ENCODE measurements around the gene WNT11. TPM values are rescaled to one million over a fixed set of nuclear protein-coding genes. Genes with fewer than 3 reads are reported as not detected.
A peak's percentile ranks its signal among the peaks of the same experiment; 100 is the strongest.

Gene WNT11
- total RNA-seq, 1 experiment from 2014 or later = not detected

DNA sequence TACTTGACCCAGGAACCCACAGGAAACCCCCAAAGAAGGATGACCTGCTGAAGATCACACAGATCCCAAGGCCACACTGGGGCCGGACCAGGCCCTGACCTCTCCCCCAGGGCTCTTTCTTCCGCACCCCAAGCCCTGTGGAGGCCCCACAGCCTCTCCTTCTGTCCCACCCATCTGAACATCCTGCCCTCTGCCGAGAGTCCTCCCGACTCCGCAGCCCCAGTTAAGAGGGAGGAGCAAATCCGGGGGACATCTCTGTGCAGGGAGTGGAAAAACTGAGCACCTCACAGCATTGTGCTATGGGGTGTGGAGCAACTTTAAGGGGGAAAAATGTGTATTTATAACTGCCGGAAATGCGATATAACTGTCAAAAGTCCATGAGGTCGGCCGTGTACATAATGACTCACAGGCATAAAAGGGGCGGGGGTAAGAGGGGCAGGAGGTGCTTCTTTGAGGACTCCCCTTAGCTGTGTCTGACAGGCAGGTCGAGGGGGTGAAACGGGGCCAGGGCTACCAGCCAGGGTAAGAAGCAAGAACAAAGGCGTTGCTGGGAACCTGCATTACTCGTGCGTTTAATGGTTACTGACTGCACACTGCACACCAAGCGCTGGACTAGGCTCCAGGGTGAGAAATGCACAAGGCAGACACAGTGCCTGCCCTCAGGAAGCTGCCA is 57.2 kb downstream of the WNT11 start:
- no peak overlapping the region for H3K9ac ChIP-seq (ENCODE audit: extremely low read depth, insufficient read length, low read length)
- no peak overlapping the region for H3T11ph ChIP-seq (ENCODE audit: low read length)
- no peaks in the 10 kb centered on the region for H3K23me2 ChIP-seq (ENCODE audit: insufficient read length, low read depth, low read length, poor library complexity, severe bottlenecking)
- no peak overlapping the region for H2BK15ac ChIP-seq (ENCODE audit: low read depth, low read length)
- no peak overlapping the region for H3K4me3 Mint-ChIP-seq
- H2AFZ ChIP-seq (ENCODE audit: low read length) = no peak overlapping the region
- peaks cover 35% of the 10 kb centered on the region for H3K27me3 Mint-ChIP-seq (ENCODE audit: low read depth)
- H3K4me1 ChIP-seq (ENCODE audit: insufficient read depth, low read length) = no peaks in the 10 kb centered on the region
- no peaks in the 10 kb centered on the region for H3K79me1 ChIP-seq (ENCODE audit: insufficient read depth, low read depth, low read length, poor library complexity, severe bottlenecking)
- peaks cover 16 to 17% of the 10 kb centered on the region in 2 experiments for H3K4me1 Mint-ChIP-seq
- no peaks in the 10 kb centered on the region for H4K20me1 ChIP-seq (ENCODE audit: control insufficient read depth, insufficient read depth, insufficient read length)
- H3K14ac ChIP-seq (ENCODE audit: insufficient read depth, low read length) = no peak overlapping the region; the same call in 1 of the 2 replicates
- no CpG with 5 or more reads among the region's 17 CpGs for WGBS (ENCODE audit: extremely low coverage, insufficient read length, low lambda C conversion rate)
- H3K4me2 ChIP-seq (ENCODE audit: insufficient read depth, insufficient read length, low read length) = no peak overlapping the region
- no peak overlapping the region for H2BK5ac ChIP-seq (ENCODE audit: insufficient read length, low read length)
- no peak overlapping the region for H2AK5ac ChIP-seq (ENCODE audit: insufficient read length, low read length)
- H3K4ac ChIP-seq (ENCODE audit: low read depth, low read length) = no peak overlapping the region
- no peak overlapping the region for H4K8ac ChIP-seq (replicated peaks; ENCODE audit: insufficient read length, low read depth, low read length)
- no peaks in the 10 kb centered on the region for H3K9me3 Mint-ChIP-seq
- no peak for DNase-seq
- TF ChIP-seq, protein P1, sequence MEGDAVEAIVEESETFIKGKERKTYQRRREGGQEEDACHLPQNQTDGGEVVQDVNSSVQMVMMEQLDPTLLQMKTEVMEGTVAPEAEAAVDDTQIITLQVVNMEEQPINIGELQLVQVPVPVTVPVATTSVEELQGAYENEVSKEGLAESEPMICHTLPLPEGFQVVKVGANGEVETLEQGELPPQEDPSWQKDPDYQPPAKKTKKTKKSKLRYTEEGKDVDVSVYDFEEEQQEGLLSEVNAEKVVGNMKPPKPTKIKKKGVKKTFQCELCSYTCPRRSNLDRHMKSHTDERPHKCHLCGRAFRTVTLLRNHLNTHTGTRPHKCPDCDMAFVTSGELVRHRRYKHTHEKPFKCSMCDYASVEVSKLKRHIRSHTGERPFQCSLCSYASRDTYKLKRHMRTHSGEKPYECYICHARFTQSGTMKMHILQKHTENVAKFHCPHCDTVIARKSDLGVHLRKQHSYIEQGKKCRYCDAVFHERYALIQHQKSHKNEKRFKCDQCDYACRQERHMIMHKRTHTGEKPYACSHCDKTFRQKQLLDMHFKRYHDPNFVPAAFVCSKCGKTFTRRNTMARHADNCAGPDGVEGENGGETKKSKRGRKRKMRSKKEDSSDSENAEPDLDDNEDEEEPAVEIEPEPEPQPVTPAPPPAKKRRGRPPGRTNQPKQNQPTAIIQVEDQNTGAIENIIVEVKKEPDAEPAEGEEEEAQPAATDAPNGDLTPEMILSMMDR (conservative IDR thresholded peaks at IDR 0.05) = no peak
- H2BK120ac ChIP-seq (ENCODE audit: low read depth, low read length, poor library complexity, severe bottlenecking) = no peak overlapping the region
- H4K5ac ChIP-seq (ENCODE audit: insufficient read length, low read depth, low read length) = no peak overlapping the region
- H3K56ac ChIP-seq (ENCODE audit: insufficient read length, low read depth, low read length) = no peak overlapping the region
- no peak overlapping the region for H3K23ac ChIP-seq (ENCODE audit: insufficient read length, low read depth, low read length)
- peak overlapping the region in 1 of 3 experiments; percentile 81; a peak in 1 of 7 replicates for H3K27ac Mint-ChIP-seq
- H4K91ac ChIP-seq (ENCODE audit: insufficient read length, low read depth, low read length) = no peak overlapping the region
- no peak overlapping the region for H3K18ac ChIP-seq (ENCODE audit: insufficient read length, low read depth, low read length)
- no peak overlapping the region for H2BK20ac ChIP-seq (ENCODE audit: low read depth, low read length, poor library complexity, severe bottlenecking)
- H3K79me2 ChIP-seq (ENCODE audit: insufficient read depth, low read length) = no peaks in the 10 kb centered on the region
- no peaks in the 10 kb centered on the region for H3K9me3 ChIP-seq (ENCODE audit: control insufficient read depth, low read depth, low read length)
- H3K36me3 Mint-ChIP-seq (ENCODE audit: insufficient read depth in 1 of 3, low read depth in 3 of 3) = no peaks in the 10 kb centered on the region
- H2BK12ac ChIP-seq (ENCODE audit: insufficient read length, low read depth, low read length) = no peak overlapping the region
- H3K27ac ChIP-seq (ENCODE audit: insufficient read length, low read depth, low read length) = no peak overlapping the region
- H3K27me3 ChIP-seq (ENCODE audit: insufficient read depth, low read length) = no peaks in the 10 kb centered on the region; the same call in none of the 2 replicates
